Measurements from ENCODE around the gene HOXD8. TPM values are rescaled to one million over a fixed set of nuclear protein-coding genes. Genes with fewer than 3 reads are reported as not detected.
A peak's percentile ranks its signal among the peaks of the same experiment; 100 is the strongest.

HOXD8 gene
- polyA plus RNA-seq, 1 donor from 2014 or later: not detected

GRCh38 chr2:176112375-176113302 is 16.9 kb upstream of the HOXD8 start:
- Mint-ChIP-seq H3K36me3 (peaks cover 4% of the 10 kb centered on the region), H3K4me1 (peaks cover 0 to 2% (median 1%) of the 10 kb centered on the region in 3 donors), H3K4me3 (peak overlapping the region in 2 of 4 donors; percentile 27 to 30), H3K27ac (peak overlapping the region; percentile 80 to 95 (median 80)), H3K9me3 (peaks cover 0 to 10% (median 8%) of the 10 kb centered on the region in 3 donors), H3K27me3 (peaks cover 57% of the 10 kb centered on the region)

- Mint-ChIP-seq H3K27ac (peak overlapping the region; percentile 80 to 88 (median 88)), H3K4me1 (peaks cover 0 to 4% (median 4%) of the 10 kb centered on the region in 3 donors), H3K36me3 (peaks cover 5% of the 10 kb centered on the region), H3K9me3 (peaks cover 2 to 6% (median 5%) of the 10 kb centered on the region in 3 donors), H3K4me3 (peak overlapping the region in 2 of 4 donors; percentile 51 to 52), H3K27me3 (peaks cover 63% of the 10 kb centered on the region)
Measured at GRCh38 chr2:176114120-176114929, 15.2 kb upstream of the HOXD8 start.

- Mint-ChIP-seq H3K4me3 (no peak overlapping the region), H3K27me3 (peaks cover 63% of the 10 kb centered on the region), H3K9me3 (peaks cover 2 to 4% (median 2%) of the 10 kb centered on the region in 3 donors), H3K36me3 (peaks cover 3% of the 10 kb centered on the region), H3K27ac (peak overlapping the region in 2 of 3 donors; percentile 2 to 93), H3K4me1 (peaks cover 0 to 3% (median 2%) of the 10 kb centered on the region in 3 donors)
Measured at GRCh38 chr2:176114930-176115625, 14.4 kb upstream of the HOXD8 start.

GRCh38 chr2:176115883-176116813 is 13.4 kb upstream of the HOXD8 start, which contains the start of gene HOXD10:
Gene HOXD10 (plus strand): TSS chr2:176116778. CDS start chr2:176116834, 56 bp downstream.
- Mint-ChIP-seq H3K4me1 (peaks cover 0 to 3% (median 2%) of the 10 kb centered on the region in 3 donors), H3K9me3 (peaks cover 2 to 6% (median 4%) of the 10 kb centered on the region in 3 donors), H3K4me3 (peak within 1 kb of the TSS in 2 of 4 donors; percentile 43 to 69), H3K36me3 (peaks cover 3% of the 10 kb centered on the region), H3K27ac (peak within 1 kb of the TSS; percentile 2 to 93 (median 67)), H3K27me3 (peaks cover 71% of the 10 kb centered on the region)

- peak overlapping the region in 2 of 3 donors; percentile 56 to 93 for H3K27ac Mint-ChIP-seq
- peaks cover 2 to 6% (median 4%) of the 10 kb centered on the region in 3 donors for H3K9me3 Mint-ChIP-seq
Measured at GRCh38 chr2:176117162-176117822, 12.2 kb upstream of the HOXD8 start.

GRCh38 chr2:176117823-176118371 is 11.6 kb upstream of the HOXD8 start:
- H3K4me3 Mint-ChIP-seq: peak overlapping the region in 3 of 4 donors; percentile 27 to 42 (median 39)
- peaks cover 0 to 3% (median 2%) of the 10 kb centered on the region in 3 donors for H3K4me1 Mint-ChIP-seq
- H3K27me3 Mint-ChIP-seq: peaks cover 62% of the 10 kb centered on the region
- H3K9me3 Mint-ChIP-seq: peaks cover 2 to 6% (median 4%) of the 10 kb centered on the region in 3 donors
- H3K36me3 Mint-ChIP-seq: peaks cover 3% of the 10 kb centered on the region
- peak overlapping the region in 2 of 3 donors; percentile 56 to 93 for H3K27ac Mint-ChIP-seq

More at GRCh38 chr2:176117162-176117822, 12.2 kb upstream of the HOXD8 start:
- Mint-ChIP-seq H3K4me3 (peak overlapping the region in 2 of 4 donors; percentile 39 to 69), H3K36me3 (peaks cover 3% of the 10 kb centered on the region), H3K4me1 (peaks cover 0 to 3% (median 2%) of the 10 kb centered on the region in 3 donors), H3K27me3 (peaks cover 67% of the 10 kb centered on the region)

- H3K27ac Mint-ChIP-seq: peak overlapping the region in 1 of 3 donors; percentile 93
Measured at GRCh38 chr2:176118601-176119339, 10.7 kb upstream of the HOXD8 start.

GRCh38 chr2:176120364-176121189 is 8.9 kb upstream of the HOXD8 start:
- peak overlapping the region in 2 of 4 donors; percentile 21 to 68 for H3K4me3 Mint-ChIP-seq
- H3K9me3 Mint-ChIP-seq: peaks cover 2 to 8% (median 4%) of the 10 kb centered on the region in 3 donors
- peak overlapping the region; percentile 52 to 65 (median 54) for H3K27ac Mint-ChIP-seq

More at GRCh38 chr2:176118601-176119339, 10.7 kb upstream of the HOXD8 start:
- H3K4me1 Mint-ChIP-seq: peaks cover 0 to 3% (median 2%) of the 10 kb centered on the region in 3 donors
- H3K9me3 Mint-ChIP-seq: peaks cover 2 to 7% (median 4%) of the 10 kb centered on the region in 3 donors
- H3K27me3 Mint-ChIP-seq: peaks cover 63% of the 10 kb centered on the region
- H3K36me3 Mint-ChIP-seq: peaks cover 3% of the 10 kb centered on the region
- peak overlapping the region in 2 of 4 donors; percentile 42 to 70 for H3K4me3 Mint-ChIP-seq

GRCh38 chr2:176121190-176122051 is 8.1 kb upstream of the HOXD8 start:
- peaks cover 3% of the 10 kb centered on the region for H3K36me3 Mint-ChIP-seq
- peaks cover 0 to 3% (median 2%) of the 10 kb centered on the region in 3 donors for H3K4me1 Mint-ChIP-seq
- H3K4me3 Mint-ChIP-seq: peak overlapping the region in 3 of 4 donors; percentile 21 to 68 (median 32)
- peaks cover 2 to 8% (median 4%) of the 10 kb centered on the region in 3 donors for H3K9me3 Mint-ChIP-seq
- H3K27me3 Mint-ChIP-seq: peaks cover 64% of the 10 kb centered on the region
- peak overlapping the region; percentile 31 to 54 (median 52) for H3K27ac Mint-ChIP-seq

More at GRCh38 chr2:176120364-176121189, 8.9 kb upstream of the HOXD8 start:
- H3K4me1 Mint-ChIP-seq: peaks cover 0 to 3% (median 2%) of the 10 kb centered on the region in 3 donors
- peaks cover 64% of the 10 kb centered on the region for H3K27me3 Mint-ChIP-seq
- peaks cover 3% of the 10 kb centered on the region for H3K36me3 Mint-ChIP-seq

GRCh38 chr2:176122052-176122682 is 7.3 kb upstream of the HOXD8 start:
- Mint-ChIP-seq H3K9me3 (peaks cover 0 to 6% (median 2%) of the 10 kb centered on the region in 3 donors), H3K27me3 (peaks cover 64% of the 10 kb centered on the region), H3K36me3 (peaks cover 3% of the 10 kb centered on the region), H3K4me1 (peaks cover 2 to 4% (median 3%) of the 10 kb centered on the region in 3 donors), H3K4me3 (no peak overlapping the region), H3K27ac (peak overlapping the region; percentile 56 to 82 (median 67))
